Kidney epithelial cell (primary cell): ENCODE results near the gene IDS. TPM values are rescaled to one million over a fixed set of nuclear protein-coding genes. Genes with fewer than 3 reads are reported as not detected.
"Not testable (repeated sequence)": the region's sequence is repeated elsewhere in the genome, so short reads cannot be mapped to it uniquely, and the experiment has no call there.

ENCODE experiments used
- DNase-seq: peaks from one replicate; pipeline ENCODE4 v3.0.0-alpha.2; 2010; ENCODE audit warnings: low read depth
- H3K27me3 ChIP-seq: 2 replicates; pipeline ENCODE4 v1.6.0; 2011; ENCODE audit warnings: low read length; ENCODE audit not compliant: control insufficient read depth, insufficient read depth
- H3K36me3 ChIP-seq: 2 replicates; pipeline ENCODE4 v1.5.1; 2011; ENCODE audit warnings: low read length; ENCODE audit not compliant: control insufficient read depth, insufficient read depth
- H3K4me3 ChIP-seq: 2 replicates; pipeline ENCODE4 v1.5.1; 2011; ENCODE audit warnings: low read depth, mild to moderate bottlenecking, control low read depth, low read length
- total RNA-seq: library from RNA; depleted of rRNA; stranded (reverse); fragments of >200 nt; gene quantifications from 2 replicates; pipeline ENCODE4 v1.2.3, GENCODE V29; 2015
- TF ChIP-seq, protein P1 (sequence below): IDR thresholded peaks from 2 replicates; pipeline ENCODE4 v1.5.1; 2011; ENCODE audit warnings: mild to moderate bottlenecking, moderate library complexity, low read length, control low read depth, inconsistent platforms; ENCODE audit not compliant: insufficient read depth, poor library complexity, severe bottlenecking

IDS gene, protein sequence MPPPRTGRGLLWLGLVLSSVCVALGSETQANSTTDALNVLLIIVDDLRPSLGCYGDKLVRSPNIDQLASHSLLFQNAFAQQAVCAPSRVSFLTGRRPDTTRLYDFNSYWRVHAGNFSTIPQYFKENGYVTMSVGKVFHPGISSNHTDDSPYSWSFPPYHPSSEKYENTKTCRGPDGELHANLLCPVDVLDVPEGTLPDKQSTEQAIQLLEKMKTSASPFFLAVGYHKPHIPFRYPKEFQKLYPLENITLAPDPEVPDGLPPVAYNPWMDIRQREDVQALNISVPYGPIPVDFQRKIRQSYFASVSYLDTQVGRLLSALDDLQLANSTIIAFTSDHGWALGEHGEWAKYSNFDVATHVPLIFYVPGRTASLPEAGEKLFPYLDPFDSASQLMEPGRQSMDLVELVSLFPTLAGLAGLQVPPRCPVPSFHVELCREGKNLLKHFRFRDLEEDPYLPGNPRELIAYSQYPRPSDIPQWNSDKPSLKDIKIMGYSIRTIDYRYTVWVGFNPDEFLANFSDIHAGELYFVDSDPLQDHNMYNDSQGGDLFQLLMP
- total RNA-seq, result 50.1 and 62.0 TPM in 2 replicates

- Histone ChIP-seq H3K4me3 (peak within 1 kb of the TSS; percentile 69), H3K36me3 (no peaks in the 10 kb centered on the region), H3K27me3 (no peaks in the 10 kb centered on the region)
- TF ChIP-seq, protein P1, sequence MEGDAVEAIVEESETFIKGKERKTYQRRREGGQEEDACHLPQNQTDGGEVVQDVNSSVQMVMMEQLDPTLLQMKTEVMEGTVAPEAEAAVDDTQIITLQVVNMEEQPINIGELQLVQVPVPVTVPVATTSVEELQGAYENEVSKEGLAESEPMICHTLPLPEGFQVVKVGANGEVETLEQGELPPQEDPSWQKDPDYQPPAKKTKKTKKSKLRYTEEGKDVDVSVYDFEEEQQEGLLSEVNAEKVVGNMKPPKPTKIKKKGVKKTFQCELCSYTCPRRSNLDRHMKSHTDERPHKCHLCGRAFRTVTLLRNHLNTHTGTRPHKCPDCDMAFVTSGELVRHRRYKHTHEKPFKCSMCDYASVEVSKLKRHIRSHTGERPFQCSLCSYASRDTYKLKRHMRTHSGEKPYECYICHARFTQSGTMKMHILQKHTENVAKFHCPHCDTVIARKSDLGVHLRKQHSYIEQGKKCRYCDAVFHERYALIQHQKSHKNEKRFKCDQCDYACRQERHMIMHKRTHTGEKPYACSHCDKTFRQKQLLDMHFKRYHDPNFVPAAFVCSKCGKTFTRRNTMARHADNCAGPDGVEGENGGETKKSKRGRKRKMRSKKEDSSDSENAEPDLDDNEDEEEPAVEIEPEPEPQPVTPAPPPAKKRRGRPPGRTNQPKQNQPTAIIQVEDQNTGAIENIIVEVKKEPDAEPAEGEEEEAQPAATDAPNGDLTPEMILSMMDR, result no peak
- peak; percentile 38 for DNase-seq
These were observed at the start of gene IDS for GRCh38 chrX:149504915-149505651. Gene IDS, minus strand, starts transcription at chrX:149505306. Its CDS starts 169 bp downstream, at chrX:149505137.

DNA sequence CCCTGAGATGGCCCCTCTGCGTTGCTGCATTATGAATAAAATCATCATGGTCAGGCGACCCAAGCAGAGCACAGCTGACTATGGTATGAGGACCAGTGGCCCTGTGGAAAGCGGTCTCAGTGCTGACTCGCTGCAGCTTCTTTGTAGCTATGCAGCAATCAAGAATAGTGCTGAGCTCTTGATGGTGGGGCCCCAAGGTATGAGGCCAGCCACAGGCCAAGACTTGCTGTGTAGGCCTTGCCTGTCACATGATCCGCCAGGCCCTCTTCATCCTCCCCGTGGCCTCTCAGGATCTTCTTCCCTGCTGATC is 46.8 kb upstream of the IDS start:
- not testable (repeated sequence) for H3K36me3 ChIP-seq, H3K27me3 ChIP-seq, DNase-seq, H3K4me3 ChIP-seq

DNA sequence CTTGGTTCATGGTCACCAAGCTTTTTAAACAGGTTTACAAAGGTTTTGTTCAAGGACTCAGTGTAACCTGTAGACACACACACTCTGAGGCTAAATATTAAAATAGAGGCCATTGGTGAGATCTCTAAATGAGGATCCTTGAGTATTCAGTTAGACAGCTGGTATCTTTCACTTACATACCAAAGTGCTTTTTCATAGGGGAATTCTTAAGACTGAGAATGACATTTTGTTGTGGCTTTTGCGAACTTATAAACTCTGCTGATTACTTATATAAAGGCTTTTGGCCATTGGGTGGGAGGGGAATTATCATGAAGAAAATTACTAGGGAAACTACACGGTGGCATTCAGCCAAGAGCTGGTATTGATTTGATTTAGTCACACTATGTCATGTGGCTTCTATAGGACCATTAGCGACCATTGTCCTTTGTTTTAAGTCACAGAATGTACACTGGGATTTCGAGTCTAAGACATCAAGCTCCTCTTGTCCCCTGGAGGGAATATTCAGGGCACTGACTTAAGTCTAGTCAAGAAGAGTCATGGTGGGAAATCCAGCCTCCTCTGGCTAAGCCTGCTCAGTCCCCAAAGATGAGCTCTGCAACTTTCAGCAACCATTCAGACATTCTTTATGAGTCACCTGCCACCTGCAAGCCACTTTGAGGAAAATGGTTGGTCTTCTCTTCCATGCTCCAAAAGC is 46.3 kb upstream of the IDS start:
- H3K27me3 ChIP-seq, DNase-seq, H3K4me3 ChIP-seq, H3K36me3 ChIP-seq: not testable (repeated sequence)

- not testable (repeated sequence) for H3K27me3 ChIP-seq, H3K36me3 ChIP-seq, DNase-seq, H3K4me3 ChIP-seq
These were observed 45.3 kb upstream of the IDS start for GRCh38 chrX:149550454-149550853.

GRCh38 chrX:149549701-149550100 is 44.6 kb upstream of the IDS start, which contains the start of gene HSFX3:
Gene HSFX3, minus strand, starts transcription at chrX:149549924. Its CDS starts 72 bp downstream, at chrX:149549852.
- not testable (repeated sequence) for DNase-seq, H3K4me3 ChIP-seq, H3K36me3 ChIP-seq, H3K27me3 ChIP-seq

DNA sequence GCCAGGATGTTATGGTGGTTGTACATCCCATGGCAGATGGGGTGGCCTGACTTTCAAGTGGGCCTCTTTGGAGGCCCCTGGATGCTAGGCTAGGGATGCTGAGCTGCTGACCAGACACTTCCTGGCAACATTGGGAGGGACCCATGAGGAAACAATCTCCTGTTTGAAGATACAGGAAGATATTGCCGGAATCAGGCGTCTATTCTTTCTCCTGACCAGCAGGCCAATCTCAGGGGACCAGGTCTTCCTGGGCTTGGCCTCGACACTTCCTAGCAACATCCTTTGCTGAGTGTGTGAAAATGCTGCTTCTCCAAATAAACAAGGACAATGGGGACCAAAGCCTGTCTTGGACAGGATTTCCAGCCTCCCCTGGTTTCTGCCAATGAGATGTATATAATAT is 42.7 kb upstream of the IDS start:
- H3K36me3 ChIP-seq, H3K4me3 ChIP-seq, H3K27me3 ChIP-seq, DNase-seq: not testable (repeated sequence)

DNA sequence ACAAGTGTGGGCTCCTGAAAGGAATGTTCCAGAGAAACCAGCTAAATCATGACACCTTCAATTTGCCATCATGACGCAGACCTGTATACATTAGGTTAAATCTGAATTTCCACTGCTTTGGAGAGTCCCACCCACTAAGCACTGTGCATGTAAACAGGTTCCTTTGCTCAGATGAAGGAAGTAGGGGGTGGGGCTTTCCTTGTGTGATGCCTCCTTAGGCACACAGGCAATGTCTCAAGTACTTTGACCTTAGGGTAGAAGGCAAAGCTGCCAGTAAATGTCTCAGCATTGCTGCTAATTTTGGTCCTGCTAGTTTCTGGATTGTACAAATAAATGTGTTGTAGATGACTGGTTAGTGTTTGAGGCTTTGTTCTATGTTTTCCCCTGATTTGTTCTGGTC is 41.9 kb upstream of the IDS start:
- H3K27me3 ChIP-seq, H3K4me3 ChIP-seq, DNase-seq, H3K36me3 ChIP-seq: not testable (repeated sequence)

DNA sequence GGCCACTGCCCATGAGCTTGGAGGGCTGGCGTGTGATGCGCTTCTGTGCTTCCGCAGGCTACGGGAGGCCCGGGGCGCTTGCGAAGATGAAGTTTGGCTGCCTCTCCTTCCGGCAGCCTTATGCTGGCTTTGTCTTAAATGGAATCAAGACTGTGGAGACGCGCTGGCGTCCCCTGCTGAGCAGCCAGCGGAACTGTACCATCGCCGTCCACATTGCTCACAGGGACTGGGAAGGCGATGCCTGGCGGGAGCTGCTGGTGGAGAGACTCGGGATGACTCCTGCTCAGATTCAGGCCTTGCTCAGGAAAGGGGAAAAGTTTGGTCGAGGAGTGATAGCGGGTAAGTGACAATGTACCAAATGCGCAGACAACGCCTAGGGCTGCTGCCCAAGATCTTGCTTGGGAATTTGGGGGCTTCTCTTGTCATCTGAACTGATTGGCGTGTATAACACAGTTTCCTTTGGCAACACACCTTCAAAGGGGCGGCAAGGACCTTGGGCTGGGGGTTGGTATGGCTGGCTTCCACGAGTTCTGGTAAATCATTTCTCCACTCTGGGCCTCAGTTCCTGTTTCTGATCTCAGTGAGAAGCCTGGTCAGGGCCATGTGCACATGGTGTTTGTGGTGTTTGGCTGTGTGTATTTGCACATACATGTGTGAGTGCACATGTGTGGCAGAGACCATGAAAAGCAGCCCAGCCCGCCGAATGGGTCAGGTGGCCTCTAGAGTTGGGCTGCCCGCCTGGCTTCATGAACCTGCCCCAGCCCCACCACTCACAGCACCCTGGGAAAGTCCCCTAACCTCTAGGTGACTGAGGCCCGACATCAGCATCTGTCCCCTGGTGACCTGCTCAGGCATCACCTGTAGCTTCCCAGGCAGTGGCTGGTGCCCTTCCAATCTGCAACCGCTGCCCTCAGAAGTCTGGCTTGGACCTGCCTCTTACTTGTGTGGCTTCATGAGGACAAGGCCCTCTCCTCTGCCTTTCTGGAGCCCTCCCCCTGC is 40.7 kb upstream of the IDS start:
- H3K4me3 ChIP-seq, H3K27me3 ChIP-seq, DNase-seq: not testable (repeated sequence)

More for the DNA sequence above, 40.7 kb upstream of the IDS start:
- not testable (repeated sequence) for H3K36me3 ChIP-seq
